Glomerular endothelial cell (primary cell): ENCODE data around the gene PTPA. TPM values are rescaled to one million over a fixed set of nuclear protein-coding genes. Genes with fewer than 3 reads are reported as not detected.

ENCODE experiments used
- DNase-seq: peaks from one replicate; pipeline ENCODE4 v3.0.0-alpha.2; 2011; ENCODE audit warnings: low read depth, low spot score; ENCODE audit errors: extremely low read depth
- total RNA-seq: library from RNA; depleted of rRNA; stranded (reverse); fragments of >200 nt; gene quantifications from 2 replicates; pipeline ENCODE4 v1.2.3, GENCODE V29; 2015

PTPA gene
- total RNA-seq, 1 donor from 2014 or later = 82.9 TPM

DNA sequence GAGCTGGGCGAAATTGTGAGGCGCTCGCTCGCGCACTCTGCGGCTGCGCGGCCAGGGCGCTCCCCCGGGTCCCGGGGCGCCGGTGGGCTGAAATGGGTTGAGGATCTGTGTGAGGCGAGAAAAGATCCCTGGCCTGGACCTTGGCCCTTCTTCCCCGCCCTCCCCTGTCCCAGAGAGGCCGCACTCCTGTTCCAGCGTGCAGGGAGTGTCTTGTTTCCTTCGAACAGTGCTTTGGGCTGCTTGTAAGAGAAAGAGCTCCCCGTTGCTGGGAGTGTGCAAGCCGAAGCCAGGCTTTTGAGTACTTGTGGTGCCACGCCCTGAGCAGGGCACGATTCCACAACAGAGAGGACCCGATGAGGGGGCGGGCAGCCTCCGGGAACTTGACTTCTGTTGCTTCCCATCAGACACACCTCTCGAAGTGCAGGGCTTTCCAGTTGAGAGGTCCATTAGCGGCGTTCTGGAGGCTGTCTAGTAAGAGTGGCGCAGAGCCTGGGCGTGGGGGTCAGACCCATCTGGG is 29.8 kb upstream of the PTPA start:
- no peak for DNase-seq

DNA sequence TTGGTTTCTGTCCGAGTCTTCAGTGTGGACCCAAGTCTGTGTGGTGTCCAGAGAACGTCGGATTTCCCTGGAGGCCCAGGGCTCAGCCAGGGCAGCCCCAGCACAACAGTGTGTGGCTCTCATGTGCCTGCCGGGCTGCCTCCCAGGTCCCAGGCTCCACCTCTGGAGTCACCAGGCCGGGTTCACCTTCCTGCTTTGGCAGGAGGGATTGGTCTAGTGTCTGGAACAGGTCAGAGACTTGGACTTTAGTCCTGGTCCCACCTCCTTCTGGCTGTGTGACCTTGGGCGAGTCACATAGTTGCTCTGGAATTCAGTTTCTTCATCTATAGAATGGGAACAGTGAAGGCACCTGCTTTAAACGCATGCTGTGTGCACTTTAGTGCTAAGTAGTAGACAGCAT is 27.1 kb upstream of the PTPA start:
- no peak for DNase-seq

DNA sequence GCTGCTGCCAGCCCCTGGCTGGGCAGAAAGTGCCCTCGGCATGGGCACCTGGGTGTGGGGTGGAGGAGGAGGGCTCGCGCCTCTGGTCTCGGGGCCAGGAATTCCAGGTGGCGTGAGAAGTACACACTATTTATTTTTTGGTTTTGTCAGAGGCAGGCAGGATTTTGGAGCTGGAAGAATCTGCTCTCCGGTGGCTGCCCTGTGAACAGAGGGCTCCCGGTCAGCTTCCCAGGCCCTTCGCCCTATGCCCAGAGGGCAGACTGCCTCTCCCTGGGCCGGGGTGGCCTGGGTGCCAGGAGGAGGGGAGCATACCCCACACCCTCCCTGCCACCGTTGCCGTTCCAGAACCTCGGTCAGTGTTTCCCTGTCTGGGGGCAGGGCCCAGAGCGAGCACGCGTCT is 22.0 kb upstream of the PTPA start:
- DNase-seq = no peak

DNA sequence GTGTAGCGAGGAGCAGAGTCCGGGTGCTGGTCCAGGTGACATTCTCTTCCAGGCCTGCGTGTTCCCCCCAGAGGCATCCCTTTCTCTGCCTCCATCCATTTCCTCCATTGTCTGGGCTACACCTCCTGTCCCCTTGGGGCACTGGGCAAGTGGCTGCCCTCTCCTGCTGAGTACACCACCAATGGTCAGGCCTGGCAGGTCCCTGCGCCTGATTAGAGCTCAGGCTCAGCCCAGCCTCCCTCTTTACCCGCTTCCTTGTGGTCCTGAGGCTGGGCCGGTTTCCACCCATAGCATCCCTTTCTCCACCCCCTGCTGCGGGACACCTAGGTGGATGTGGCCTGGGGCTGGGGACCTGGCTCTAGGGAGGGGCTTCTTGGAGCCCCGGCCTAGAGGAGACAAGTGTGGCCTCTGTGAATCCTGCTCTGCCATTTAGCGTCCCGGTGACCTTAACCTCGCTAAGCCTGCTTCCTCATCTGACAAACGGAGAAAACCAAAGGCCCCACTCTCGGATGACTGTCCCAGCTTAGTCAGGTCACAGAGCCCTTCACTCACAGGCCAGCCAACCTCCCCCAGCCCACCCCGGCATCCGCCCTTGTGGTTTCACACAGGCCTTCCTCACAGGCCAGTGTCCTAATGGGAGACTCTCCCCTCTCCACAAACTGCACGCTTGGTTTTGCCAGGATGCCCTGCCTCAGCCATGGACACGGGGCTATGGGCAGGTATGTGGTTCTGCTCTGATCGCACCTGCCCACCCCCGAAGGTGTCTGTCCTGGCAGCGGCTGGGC is 17.4 kb upstream of the PTPA start:
- no peak for DNase-seq

DNA sequence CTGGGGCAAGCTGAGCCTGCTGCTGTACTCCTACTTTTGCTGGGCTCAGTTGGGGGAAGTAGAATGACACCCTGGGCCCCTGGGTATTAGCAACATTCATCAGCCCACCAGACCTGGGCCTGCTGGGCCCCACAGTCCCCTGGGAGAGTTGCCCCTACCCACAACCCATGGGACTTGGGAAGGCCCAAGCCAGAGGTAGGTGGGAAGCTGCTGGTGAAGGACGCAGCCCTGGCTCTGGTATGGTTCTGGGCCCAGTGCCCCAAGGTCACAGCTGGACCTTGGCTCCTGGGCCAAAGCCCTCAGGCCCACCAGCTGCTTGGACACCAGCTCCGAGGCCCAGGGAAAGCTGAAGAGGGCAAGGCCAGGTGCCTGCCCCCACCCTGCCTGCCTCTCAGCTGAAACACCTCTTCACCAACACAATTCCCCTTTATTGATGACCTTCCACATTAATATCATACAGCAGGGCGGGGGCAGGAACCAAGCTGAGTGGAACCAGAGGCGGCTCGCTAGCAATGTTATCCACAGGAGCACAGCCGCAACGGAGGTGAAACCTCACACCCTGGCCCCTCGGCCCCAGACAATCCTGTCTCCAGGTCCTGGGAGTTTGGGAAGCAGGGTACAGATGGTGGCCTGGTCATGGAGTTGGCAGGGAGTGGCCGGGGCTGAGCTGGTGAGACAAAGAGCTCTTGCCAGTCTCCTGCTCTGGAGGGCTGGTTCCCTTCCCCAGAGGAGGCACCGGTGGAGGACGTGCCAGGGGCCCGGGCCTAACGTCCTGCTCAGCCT is 16.6 kb upstream of the PTPA start:
- DNase-seq = no peak

DNA sequence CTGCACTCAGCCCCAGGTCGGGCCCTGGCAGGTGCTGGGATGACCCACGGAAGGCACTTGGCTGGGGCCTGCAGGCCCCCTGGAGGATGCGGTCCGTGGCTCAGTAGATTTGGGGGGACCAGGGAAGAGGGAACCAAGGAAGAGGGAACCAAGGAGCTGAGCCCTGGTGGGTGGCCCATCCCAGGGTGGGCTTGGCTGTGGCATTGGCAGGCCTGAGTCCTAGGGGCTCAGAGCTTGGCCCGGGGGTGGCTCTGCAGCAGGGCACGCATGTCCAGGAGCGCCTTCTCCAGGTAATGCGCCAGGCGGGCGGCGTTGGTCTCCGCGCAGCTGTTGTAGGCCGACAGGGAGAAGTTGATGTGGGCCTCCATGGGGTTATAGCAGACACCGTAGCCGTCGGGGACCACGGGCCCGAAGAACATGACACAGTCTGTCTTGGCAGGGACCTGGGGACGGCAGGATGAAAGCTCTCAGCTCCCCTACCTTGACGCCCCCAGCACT is 16.0 kb upstream of the PTPA start:
- no peak for DNase-seq

DNA sequence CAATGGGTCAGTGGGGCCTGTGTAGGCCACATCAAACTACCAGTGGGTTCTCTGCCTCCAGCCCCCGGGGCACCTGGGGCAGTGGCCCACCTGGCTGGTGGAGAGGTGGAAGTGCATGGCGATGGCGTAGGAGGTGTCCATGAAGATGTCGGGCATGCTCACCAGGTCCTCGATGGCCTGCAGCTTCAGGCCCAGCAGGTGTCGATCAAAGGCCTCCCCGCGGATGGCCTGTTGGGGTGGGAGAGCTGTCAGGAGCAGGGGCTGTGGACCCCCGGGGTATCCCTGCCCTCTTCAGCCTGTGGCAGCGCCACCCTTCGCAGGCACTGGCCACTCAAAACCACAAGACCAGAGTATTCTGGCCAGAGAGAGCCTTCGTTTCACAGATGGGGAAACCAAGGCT is 15.3 kb upstream of the PTPA start:
- DNase-seq = no peak

DNA sequence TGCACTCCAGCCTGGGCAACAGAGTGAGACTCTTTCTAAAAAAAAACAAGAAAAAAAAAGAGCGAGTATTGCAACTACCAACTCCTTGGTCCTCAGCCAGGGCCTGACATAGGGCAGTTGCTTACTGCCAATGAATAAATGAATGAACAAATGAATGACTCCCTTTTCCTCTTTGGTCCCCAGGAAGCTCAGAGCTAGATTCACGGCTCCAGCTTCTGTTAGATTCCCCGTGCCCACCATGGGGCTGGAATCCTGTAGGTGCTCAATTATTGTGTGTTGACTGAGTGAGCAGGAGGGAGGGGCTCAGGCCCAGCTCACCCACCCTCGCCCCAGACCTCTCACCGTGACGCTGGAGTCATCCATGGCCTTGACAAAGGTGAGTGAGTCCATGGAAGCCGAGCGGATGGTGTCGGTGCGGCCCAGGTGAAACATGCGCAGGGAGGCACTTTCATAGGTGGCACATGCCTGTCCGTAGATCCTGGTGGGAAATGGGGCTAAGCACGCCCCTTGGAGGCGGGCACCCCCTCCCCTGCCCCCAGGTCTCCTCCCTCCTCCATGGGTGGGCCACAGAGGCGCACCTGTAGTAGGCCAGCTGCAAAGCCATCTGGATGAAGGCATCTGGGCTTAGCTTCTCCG is 13.4 kb upstream of the PTPA start:
- no peak for DNase-seq

DNA sequence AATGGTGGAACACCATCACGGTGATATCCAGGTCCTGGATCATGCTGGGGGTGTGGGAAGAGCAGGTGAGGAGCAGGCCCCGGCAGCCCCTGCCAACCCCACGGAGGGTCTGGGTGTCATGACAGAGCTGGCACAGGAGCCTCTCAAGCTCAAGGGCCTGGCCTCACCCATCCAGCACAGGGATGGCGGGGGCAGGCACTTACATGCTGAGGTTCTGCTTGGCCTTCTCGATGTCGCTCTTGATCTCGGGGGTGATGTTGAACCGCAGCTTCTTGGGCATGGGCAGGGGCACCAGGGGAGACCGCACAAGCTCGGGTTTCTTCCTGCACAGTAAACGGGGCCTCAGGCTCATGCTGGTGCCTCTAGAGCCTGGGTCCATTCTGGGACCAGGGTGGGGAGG is 12.9 kb upstream of the PTPA start:
- no peak for DNase-seq

DNA sequence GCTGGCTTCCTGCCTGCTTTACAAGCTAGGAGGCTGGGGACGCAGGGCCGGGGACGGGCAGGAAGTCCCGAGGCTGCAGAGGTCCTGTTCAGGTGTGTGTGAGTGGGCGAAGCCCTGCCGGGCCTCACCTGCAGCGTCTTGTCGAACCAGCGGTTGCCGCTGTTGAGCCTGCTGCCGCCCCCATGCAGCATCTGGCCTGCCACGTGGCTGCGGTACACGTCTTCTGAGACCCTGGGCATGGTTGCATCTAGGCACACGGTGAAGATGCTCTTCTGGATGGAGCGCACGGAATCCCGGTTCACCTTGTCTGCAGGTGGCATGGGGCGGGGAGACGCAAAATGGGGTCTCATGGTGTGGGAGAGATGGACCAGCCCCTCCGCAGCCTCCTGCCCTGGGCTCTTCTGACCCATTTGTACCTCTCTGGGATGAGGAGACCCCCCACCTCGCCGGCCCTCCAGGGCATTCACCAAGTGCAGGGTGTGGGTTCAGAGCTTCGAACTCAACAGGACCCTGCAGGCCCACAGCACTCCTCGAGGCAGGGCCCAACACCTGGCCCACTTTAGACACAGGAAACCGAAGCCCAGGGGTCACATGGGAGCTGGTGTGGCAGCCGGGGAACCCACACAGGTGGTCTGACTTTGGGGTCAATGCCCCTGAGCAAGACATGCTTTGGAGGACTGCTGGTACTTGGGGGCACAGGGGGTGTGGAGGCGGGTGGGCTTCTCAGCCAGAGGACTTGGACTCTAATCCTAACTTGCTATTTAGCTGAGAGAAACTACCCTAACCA is 10.6 kb upstream of the PTPA start:
- no peak for DNase-seq

DNA sequence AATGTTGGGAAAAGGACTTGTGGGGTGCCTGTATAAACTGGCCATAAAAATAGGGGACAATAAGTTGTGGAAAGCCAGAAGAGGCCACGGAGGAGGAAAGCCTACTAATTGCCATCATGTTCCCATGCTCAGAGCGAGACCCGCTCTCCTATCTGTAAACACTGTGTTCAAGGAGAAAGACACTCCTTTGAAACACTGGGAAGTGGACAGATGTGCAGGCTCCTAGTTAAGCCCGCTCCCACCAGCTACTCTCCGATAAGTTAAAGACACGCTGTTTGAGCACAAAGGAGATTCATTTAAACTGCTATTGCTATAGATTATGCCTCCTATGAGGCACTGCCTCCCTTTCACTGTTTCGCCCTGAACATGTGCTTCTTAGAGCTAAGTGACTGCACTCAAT is 9.9 kb upstream of the PTPA start:
- DNase-seq = no peak

DNA sequence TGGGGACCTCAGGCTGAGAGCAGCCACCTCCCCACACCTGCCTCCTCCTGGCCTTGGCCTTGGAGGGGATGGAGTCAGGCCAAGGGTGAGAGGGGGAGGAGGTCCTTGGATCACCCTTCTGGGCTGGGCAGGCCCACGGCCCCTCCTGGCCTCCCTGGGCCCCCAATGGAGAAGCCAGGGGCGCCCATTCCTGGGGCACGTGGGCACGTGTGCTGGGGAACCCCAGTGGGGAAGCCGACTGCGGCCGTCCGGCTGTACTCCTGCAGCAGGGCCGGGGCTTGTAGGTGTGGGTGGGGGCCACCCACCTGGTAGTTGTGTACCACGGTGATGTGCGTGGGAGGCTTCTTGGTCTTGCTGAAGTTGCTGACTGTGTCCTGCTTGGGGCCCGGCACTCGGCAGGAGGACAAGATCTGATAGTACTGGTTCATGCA is 9.1 kb upstream of the PTPA start:
- no peak for DNase-seq

DNA sequence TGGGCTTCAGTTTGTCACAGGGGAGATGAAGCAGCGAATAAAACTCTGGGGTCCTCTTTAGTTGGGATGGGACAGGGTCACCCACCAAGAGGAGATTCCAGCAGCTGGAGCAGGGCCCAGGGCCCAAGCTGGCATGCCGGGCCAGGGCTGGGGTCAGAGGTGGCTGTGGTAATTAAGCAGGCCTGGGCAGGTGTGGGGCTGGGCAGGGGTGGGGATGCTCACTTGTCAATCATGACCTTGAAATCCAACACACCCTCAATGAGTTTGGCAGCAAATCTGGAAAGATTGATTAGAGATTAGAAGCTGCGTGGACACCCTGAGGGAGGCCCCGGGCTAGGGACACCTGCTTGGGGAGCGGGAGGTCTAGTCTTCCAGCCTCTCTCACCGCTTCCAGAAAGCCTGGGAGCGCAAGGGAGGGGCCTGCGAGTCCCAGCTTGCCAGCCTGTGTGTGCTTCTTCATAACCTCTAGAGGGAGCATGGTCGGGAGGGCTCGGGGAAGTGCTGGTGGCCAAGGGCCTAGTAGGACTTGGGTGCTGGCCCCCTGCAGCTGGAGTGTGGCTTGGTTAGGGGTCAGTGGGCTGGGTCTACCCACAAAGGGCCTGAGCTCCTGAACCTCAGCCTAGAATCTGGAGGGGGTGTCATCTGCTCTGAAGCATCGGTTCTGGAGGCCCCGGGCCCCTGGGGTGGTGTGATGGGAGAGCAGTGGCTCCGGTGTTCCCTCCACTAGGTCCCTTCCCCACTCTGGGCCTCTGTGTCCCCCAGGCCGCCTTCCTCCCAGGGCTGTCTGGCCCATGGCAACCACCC is 8.2 kb upstream of the PTPA start:
- no peak for DNase-seq

DNA sequence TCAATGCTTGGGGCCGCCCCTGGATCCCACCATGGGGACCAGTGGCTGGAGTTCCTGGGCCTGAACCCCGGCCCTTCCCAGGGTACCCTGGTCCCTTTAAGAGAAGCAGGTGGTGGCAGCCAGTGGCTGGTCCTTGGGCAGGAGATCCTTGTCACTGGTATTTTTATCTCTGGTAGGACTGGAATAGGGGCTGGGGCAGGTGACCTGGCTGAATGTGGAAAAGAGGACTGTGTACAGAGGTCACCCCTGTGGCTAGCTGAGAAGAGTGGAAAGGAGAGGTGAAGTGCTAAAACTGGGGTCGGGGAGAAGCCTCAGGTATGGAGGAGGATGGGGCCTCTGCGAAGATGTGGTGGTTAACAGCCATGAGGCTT is 7.6 kb upstream of the PTPA start:
- DNase-seq = no peak

DNA sequence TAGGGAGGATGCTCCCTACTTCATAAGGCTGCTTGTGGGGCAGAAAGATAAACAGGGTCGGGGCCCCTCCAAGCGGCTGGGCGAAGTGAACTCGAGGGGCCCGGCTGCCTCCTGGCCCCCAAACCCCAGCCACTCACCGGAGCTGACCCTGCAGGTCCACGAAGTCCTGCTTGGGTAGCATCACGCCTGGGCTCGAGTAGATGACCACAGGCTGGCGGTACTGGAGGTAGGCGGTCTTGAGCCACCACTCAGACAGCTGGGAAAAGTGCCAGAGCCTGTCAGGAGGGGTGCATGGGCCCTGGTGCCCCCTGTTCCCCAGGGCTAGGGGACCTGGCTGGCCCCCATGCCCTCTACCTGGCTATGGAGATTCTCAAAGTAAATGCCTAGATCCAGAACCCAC is 7.2 kb upstream of the PTPA start:
- no peak for DNase-seq

DNA sequence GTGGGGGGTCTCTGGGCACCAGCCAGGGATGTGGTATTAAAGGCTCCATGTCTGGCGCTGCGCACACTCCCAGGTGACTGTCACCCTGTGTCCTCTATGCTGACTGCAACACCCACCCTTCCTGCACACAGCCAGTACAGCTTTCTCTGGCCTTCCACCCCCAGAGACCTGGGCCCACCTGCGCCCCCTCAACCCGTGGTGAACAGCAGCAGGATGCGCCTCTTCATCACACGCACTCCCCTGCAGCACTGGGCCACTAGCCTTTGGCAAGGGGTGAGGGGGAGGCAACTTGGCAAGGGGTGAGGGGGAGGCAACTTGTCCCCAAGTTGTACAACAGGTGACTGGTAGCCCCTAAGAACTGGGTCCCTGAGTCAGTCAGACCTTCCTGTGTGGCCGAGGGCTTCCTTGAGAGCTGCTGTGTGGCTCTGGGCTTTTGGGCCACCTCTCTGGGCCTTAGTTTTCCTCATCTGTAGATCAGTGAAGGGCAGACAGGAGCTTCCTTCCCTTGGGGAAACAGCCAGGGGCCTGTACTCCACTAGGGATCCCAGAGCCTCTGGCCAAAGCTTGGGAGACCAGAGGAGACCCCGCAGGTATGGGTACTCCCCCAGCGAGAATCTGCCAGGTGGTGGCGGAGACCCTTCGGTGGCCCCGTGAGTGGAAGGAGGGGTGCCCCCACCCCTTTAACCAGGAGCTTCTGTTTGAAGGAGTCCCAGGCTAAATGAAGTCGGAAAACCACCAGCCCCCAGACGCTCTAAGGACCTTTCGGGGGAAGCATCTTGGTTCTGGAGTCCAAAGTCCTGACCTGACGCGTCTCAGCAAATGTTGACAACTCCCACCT is 5.1 kb upstream of the PTPA start:
- no peak for DNase-seq

DNA sequence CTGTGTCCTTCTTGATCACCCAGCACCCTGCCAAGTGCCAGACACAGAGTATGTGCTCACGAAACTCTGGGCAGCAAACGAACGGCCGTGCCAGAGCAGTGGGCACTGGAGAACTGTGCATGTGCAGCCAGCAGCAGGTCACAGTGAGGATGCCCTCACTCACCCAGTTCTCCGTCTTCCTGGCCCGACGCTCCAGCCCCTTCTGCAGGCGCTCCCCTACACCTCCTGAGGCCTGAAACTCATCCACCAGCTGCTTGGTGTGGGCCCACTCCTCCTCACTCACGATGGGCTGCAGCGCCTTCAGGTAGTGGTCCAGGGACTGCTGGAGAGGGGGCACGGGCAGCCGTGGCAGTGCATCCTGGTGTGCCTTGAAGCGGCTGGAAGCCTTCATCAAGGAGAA is 3.6 kb upstream of the PTPA start:
- DNase-seq = no peak

DNA sequence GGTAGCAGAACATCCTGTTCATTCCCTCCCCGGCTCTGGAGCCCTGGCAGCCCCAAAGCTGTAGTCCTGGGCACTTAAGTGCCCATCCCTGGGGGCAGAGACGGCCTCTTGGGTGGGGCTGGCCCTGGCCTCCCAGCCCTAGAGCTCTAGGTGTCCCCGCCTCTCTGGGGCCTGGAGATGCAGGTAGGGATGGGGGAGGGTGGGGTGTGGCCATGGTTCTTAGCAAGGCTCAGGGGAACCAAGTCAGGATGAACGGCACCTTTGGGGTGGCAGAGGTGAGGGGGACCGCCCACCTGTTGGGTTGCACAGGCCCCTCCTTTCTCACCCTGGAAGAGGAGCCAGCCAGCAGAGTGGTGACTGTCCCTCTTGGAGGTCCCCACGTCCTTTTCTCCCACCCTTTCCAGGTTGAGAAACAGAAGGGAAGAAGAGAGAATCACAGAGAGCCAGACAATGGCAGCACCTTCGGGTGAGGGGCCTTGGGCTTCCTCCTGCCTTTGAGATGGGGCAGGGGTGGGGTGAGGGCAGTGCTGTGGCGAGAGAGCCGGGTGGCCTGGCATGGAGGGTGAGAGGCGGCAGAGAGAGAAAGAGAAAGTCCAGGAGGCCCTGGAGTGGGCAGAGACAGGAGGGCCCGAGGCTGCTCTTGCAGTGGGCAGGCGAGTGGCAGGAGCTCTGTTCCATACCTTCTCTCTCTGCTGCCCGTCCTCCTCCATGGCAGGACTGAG is 3.0 kb upstream of the PTPA start:
- no peak for DNase-seq
